HG03558 (cell line): ENCODE results near the gene NPFFR1.
"Not testable (repeated sequence)": the region's sequence is repeated elsewhere in the genome, so short reads cannot be mapped to it uniquely, and the experiment has no call there.

Source experiments
- ATAC-seq: cut with Tn5 transposase; IDR thresholded peaks from one replicate; pipeline ENCODE4 v1.9.1; 2021; ENCODE audit warnings: moderate number of reproducible peaks; ENCODE audit not compliant: unreplicated experiment; ENCODE audit errors: extremely low read depth

Gene NPFFR1

GRCh38 chr10:70233109-70233938, 50.5 kb downstream of the NPFFR1 start, which contains the start of gene PPA1:
TSS of gene PPA1 (minus strand) at chr10:70233429. CDS start at chr10:70233327, 102 bp downstream.
- ATAC-seq: peak; percentile 62

GRCh38 chr10:70232859-70233108, 51.0 kb downstream of the NPFFR1 start:
- ATAC-seq: no peak

- ATAC-seq: no peak
These were observed 51.5 kb downstream of the NPFFR1 start for GRCh38 chr10:70232155-70232858.

- ATAC-seq: no peak
These were observed 55.3 kb downstream of the NPFFR1 start for GRCh38 chr10:70228491-70228890.

- no peak for ATAC-seq
These were observed 56.1 kb downstream of the NPFFR1 start for GRCh38 chr10:70227548-70228320.

- ATAC-seq: no peak
These were observed 60.1 kb downstream of the NPFFR1 start for GRCh38 chr10:70223728-70224127.

- ATAC-seq: not testable (repeated sequence)
These were observed 60.9 kb downstream of the NPFFR1 start for GRCh38 chr10:70222811-70223447.

GRCh38 chr10:70222340-70222794, 61.4 kb downstream of the NPFFR1 start:
- ATAC-seq: no peak

- no peak for ATAC-seq
These were observed 62.8 kb downstream of the NPFFR1 start for GRCh38 chr10:70221030-70221429.

- no peak for ATAC-seq
These were observed 70.9 kb downstream of the NPFFR1 start for GRCh38 chr10:70212879-70213278.

GRCh38 chr10:70212277-70212676, 71.5 kb downstream of the NPFFR1 start:
- ATAC-seq: no peak

GRCh38 chr10:70206762-70207161, 77.0 kb downstream of the NPFFR1 start:
- ATAC-seq: no peak

- ATAC-seq: no peak
These were observed 82.7 kb downstream of the NPFFR1 start for GRCh38 chr10:70201105-70201504.

GRCh38 chr10:70198696-70199466, 84.9 kb downstream of the NPFFR1 start:
- no peak for ATAC-seq
